ENCODE measurements around the gene SORCS2. TPM values are rescaled to one million over a fixed set of nuclear protein-coding genes. Genes with fewer than 3 reads are reported as not detected.

SORCS2 gene
- total and polyA plus RNA-seq, 8 donors = 4.6 to 9.7 (median 7.2) TPM

DNA sequence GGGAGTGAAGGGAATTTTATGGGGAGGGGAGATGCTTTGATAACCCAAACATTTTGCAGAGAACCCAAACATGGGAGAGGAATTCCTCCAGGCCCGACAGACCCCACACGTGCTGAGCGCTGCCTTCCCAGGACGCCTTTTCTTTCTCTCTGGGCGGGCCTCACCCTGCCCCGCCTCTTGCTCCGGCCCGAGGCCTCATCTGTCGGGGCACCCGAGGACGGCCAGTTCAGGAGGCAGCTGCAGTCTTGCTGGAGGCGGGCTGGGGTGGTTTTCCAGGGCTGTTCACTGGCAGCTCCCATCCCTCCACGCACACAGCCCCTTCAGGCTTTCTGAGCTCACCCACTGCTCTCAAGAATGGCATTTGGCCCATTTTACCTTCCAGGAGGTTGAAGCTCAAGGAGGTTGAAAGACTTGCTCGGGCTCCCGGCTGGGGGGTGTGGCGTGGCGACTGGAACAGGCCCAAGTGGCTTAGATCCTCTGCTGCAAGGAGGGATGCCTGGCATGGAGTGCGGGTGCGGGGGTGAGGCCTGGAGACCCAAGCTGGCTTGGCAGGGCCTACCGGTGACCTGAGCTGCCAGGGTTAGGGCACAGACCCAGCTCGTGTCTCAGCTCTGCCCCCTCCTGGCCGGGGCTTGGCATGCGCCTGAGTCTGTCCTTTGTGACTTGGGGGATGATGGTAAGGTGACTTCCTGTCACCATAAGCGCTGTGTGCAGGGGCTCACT lies 143.2 kb downstream of the SORCS2 start:
- Histone ChIP-seq H3K4me1 (peaks cover 0 to 6% of the 10 kb centered on the region in 2 donors), H3K36me3 (no peaks in the 10 kb centered on the region), H3K27me3 (peaks cover 0 to 14% of the 10 kb centered on the region in 2 donors), H3K9me3 (no peaks in the 10 kb centered on the region), H3K4me3 (no peak overlapping the region), H3K27ac (no peak overlapping the region)
- TF ChIP-seq, protein P1, sequence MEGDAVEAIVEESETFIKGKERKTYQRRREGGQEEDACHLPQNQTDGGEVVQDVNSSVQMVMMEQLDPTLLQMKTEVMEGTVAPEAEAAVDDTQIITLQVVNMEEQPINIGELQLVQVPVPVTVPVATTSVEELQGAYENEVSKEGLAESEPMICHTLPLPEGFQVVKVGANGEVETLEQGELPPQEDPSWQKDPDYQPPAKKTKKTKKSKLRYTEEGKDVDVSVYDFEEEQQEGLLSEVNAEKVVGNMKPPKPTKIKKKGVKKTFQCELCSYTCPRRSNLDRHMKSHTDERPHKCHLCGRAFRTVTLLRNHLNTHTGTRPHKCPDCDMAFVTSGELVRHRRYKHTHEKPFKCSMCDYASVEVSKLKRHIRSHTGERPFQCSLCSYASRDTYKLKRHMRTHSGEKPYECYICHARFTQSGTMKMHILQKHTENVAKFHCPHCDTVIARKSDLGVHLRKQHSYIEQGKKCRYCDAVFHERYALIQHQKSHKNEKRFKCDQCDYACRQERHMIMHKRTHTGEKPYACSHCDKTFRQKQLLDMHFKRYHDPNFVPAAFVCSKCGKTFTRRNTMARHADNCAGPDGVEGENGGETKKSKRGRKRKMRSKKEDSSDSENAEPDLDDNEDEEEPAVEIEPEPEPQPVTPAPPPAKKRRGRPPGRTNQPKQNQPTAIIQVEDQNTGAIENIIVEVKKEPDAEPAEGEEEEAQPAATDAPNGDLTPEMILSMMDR (IDR thresholded peaks at IDR 0.05) = peak; percentile 44 to 57
- intact Hi-C loops (cut with DNase I) = no loop called here
- DNase-seq (peak in 3 of 4 donors; percentile 46 to 88 (median 81)), ATAC-seq (peak; percentile 92)

DNA sequence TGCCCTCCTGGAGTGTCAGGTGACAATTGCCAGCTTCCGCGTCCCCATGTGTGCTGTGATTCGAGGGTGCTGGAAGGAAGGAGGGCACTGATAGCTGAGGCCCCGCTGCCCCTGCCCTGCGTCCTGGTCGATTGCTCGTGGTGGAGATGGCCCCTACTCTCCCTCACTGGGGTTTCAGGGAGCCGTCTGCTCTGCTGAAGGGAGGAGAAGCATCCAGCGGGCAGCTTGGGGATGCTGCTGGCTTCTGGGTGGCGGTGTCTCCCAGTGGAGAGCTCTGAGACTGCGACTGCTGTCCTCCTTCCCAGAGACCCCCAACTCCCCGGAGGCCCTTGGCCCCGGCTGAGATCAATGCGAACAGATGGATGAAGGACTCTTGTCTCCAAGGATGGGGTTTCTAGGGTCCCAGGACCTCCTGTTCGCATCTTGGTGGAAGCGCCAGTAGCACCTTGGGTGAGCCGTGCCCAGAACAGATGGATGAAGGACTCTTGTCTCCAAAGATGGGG lies 143.8 kb downstream of the SORCS2 start:
- H3K27me3 ChIP-seq = peaks cover 0 to 14% of the 10 kb centered on the region in 2 donors
- ATAC-seq = no peak
- no peak overlapping the region for H3K4me3 ChIP-seq
- H3K36me3 ChIP-seq = no peaks in the 10 kb centered on the region
- intact Hi-C loops (cut with DNase I) = no loop called here
- H3K27ac ChIP-seq = no peak overlapping the region
- DNase-seq = no peak
- TF ChIP-seq, protein P1 (IDR thresholded peaks at IDR 0.05) = no peak
- H3K9me3 ChIP-seq = no peaks in the 10 kb centered on the region
- H3K4me1 ChIP-seq = peaks cover 0 to 6% of the 10 kb centered on the region in 2 donors

DNA sequence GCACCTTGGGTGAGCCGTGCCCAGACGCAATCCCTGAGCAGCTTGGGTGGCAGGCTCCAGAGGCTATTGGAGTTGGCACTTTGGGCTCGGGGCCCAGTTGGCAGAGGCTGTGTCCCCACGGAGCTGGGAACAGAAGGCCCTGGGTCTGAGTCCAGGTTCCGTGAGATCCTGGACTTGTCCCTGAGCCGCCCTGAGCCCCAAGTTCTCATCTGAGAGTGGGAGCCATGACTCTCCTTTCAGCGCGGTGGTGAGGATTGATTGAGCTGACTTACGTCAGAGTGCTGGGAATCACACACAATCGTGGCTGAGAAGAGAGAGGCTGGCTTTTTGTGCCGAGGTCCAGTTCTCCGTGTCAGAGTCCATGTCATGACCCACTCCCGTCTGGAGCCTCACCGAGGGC lies 144.4 kb downstream of the SORCS2 start:
- TF ChIP-seq, protein P1 (IDR thresholded peaks at IDR 0.05) = no peak
- H3K4me1 ChIP-seq = peaks cover 0 to 6% of the 10 kb centered on the region in 2 donors
- H3K4me3 ChIP-seq = no peak overlapping the region
- no peak overlapping the region for H3K27ac ChIP-seq
- no peak for ATAC-seq
- peak in 1 of 4 donors; percentile 73 for DNase-seq
- no peaks in the 10 kb centered on the region for H3K9me3 ChIP-seq
- H3K27me3 ChIP-seq = peaks cover 0 to 8% of the 10 kb centered on the region in 2 donors
- intact Hi-C loops (cut with DNase I) = no loop called here
- no peaks in the 10 kb centered on the region for H3K36me3 ChIP-seq

DNA sequence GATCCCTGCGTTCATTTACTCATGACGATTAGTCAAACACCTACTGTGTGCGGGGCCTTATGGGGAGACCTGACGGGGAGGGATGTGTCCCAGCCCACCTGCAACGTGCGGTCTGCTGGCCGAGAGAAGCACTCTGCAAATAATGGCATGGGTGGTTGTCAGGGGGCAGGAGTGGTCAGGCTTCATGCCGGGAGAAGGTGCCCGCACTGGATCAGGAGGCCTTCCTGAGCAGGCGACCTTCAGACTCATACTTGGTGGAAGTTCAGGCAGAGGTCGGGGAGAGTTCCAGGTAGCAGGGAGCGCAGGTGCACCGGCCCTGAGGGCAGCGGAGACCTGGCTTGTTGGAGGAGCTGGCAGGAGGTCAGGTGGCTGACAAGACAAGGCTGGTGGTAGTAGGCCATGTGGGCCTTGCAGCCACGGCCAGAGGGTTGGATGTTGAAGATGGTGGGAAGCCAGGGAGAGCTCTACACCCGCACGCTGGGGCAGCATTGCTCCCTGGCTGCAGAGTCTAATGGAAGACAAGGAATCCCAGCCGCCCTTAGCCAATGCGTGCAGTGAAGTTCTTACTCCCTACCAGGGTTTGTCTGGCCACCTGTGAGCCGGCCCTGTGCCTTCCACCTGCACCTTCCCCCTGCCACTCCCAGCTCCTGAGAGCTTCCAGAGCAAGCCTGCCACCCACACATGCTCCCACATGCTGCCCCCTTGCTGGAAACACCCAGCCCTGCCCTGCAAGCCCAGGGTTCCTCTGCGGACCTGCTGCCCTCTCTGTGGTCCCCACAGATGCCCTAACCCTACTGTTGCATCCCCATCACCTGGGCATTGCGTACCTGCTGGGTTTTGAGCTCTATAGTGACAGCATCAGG lies 145.1 kb downstream of the SORCS2 start:
- no peak overlapping the region for H3K27ac ChIP-seq
- peak in 1 of 4 donors; percentile 50 for DNase-seq
- H3K4me3 ChIP-seq = no peak overlapping the region
- no peak for ATAC-seq
- H3K9me3 ChIP-seq = no peaks in the 10 kb centered on the region
- intact Hi-C loops (cut with DNase I) = no loop called here
- H3K36me3 ChIP-seq = no peaks in the 10 kb centered on the region
- TF ChIP-seq, protein P1 (IDR thresholded peaks at IDR 0.05) = no peak
- H3K4me1 ChIP-seq = peaks cover 0 to 6% of the 10 kb centered on the region in 2 donors
- peaks cover 0 to 7% of the 10 kb centered on the region in 2 donors for H3K27me3 ChIP-seq

DNA sequence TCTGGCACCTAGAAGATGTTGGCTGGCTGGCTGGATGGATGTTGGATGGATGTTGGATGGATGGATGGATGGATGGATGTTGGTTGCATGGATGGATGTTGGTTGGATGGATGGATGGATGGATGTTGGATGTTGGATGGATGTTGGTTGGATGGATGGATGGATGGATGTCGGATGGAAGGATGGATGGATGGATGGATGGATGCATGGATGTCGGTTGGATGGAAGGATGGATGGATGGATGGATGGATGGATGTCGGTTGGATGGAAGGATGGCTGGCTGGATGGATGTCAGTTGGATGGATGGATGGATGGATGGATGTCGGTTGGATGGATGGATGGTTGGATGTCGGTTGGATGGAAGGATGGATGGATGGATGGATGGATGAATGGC lies 145.7 kb downstream of the SORCS2 start:
- H3K4me3 ChIP-seq = no peak overlapping the region
- peaks cover 0 to 6% of the 10 kb centered on the region in 2 donors for H3K4me1 ChIP-seq
- intact Hi-C loops (cut with DNase I) = no loop called here
- DNase-seq (no peak), ATAC-seq (no peak)
- peaks cover 0 to 7% of the 10 kb centered on the region in 2 donors for H3K27me3 ChIP-seq
- TF ChIP-seq, protein P1 (IDR thresholded peaks at IDR 0.05) = no peak
- H3K36me3 ChIP-seq = no peaks in the 10 kb centered on the region
- H3K9me3 ChIP-seq = no peaks in the 10 kb centered on the region
- no peak overlapping the region for H3K27ac ChIP-seq

Data from left lung (tissue), 10 donors.